ENCODE results near the gene SPRTN. TPM values are rescaled to one million over a fixed set of nuclear protein-coding genes. Genes with fewer than 3 reads are reported as not detected.

Gene SPRTN
- total RNA-seq, 2 experiments from 2014 or later, result 6.8 to 7.7 TPM

DNA sequence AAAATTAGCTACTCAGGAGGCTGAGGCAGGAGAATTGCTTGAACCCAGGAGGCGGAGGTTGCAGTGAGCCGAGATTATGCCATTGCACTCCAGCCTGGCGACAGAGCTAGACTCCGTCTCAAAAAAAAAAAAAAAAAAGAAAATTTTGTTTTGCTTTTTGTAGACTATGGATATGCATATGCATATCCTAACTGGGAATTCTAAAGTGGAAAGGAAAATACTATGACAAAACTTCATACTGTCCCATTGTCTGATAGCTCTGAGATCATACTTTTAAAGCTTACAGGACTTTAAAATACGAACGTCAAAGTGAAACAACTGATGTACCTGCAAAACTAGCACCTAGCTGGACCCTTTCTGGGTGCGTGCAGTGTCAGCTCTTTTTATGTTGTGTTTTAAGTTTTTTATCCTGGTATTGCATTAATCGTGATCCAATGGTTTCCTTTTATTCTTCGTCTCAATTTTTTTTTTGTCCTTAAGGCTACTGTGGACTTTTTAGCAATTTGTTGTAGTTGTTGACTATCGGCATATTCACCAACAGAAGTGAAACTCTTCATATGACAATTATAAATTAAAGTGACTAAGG lies 19.2 kb downstream of the SPRTN start:
- peaks cover 6% of the 10 kb centered on the region for H3K4me1 Mint-ChIP-seq (ENCODE audit: low read depth)
- no peak overlapping the region for H3K27ac Mint-ChIP-seq
- CTCF ChIA-PET, result interaction anchor here (0.6 to 2.5 kb wide), 31 partner anchors 8 to 298 kb away, joined by 3 to 23 read pairs (median 4); partner anchors contain the start of genes EXOC8 and TSNAX
- POLR2A ChIA-PET, result interaction anchor here (0.6 to 1.5 kb wide), 2 partner anchors 19 to 107 kb away, joined by 3 to 7 read pairs; partner anchors contain the start of genes EXOC8 and SPRTN
- DNase-seq (no peak), ATAC-seq (no peak)
- no peak for TF ChIP-seq CTCF (IDR thresholded peaks at IDR 0.05)
- no peaks in the 10 kb centered on the region for H3K9me3 Mint-ChIP-seq
- intact Hi-C loops (cut with micrococcal nuclease), result loop anchor here (5.0 kb wide), 1 partner anchor 245 kb away; no protein-coding TSS in a partner anchor
- no peak overlapping the region for H3K4me3 Mint-ChIP-seq
- peaks cover 13% of the 10 kb centered on the region for H3K36me3 Mint-ChIP-seq (ENCODE audit: low read depth)
- no peaks in the 10 kb centered on the region for H3K27me3 Mint-ChIP-seq

DNA sequence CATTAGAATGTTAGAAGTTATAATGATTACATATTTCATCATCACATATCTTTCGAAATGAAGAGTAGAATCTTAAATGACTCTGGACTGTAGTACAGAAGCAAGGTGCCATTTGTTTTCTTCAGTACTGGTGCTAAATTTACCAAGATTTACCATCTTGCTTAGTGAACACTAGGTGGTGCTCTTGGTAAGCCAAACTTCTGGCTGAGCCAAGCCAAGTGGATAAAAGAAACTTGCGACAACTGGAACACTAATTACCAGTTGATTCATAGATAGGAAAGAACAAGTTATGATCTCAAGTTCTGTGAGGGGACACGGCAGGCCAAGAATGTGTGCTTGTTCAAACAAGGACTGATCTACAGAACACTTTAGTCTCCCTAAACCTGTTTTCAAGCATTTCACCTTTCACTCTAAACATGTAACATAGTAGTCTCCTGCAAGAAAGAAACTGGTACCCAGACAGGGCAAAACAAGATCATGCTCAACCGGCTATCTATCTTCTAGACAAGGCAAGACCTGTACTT lies 19.8 kb downstream of the SPRTN start:
- peaks cover 15% of the 10 kb centered on the region for H3K36me3 Mint-ChIP-seq (ENCODE audit: low read depth)
- intact Hi-C loops (cut with micrococcal nuclease), result loop anchor here (5.0 kb wide), 1 partner anchor 244 kb away; no protein-coding TSS in a partner anchor
- H3K27me3 Mint-ChIP-seq, result no peaks in the 10 kb centered on the region
- no peak overlapping the region for H3K4me3 Mint-ChIP-seq
- H3K27ac Mint-ChIP-seq, result no peak overlapping the region
- H3K9me3 Mint-ChIP-seq, result no peaks in the 10 kb centered on the region
- peaks cover 6% of the 10 kb centered on the region for H3K4me1 Mint-ChIP-seq (ENCODE audit: low read depth)
- peak; percentile 89 for ATAC-seq
- POLR2A ChIA-PET, result interaction anchor here (1.5 kb wide), 1 partner anchor 19 kb away, joined by 7 read pairs; the partner anchor contains the start of genes EXOC8 and SPRTN
- TF ChIP-seq CTCF (IDR thresholded peaks at IDR 0.05), result peak; percentile 84
- DNase-seq, result peak; percentile 46
- CTCF ChIA-PET, result interaction anchor here (0.7 to 2.5 kb wide), 28 partner anchors 9 to 297 kb away, joined by 3 to 23 read pairs (median 4); partner anchors contain the start of genes EXOC8 and TSNAX

GRCh38 chr1:231359113-231359512 lies 21.0 kb downstream of the SPRTN start:
- ATAC-seq, result no peak
- Mint-ChIP-seq H3K27ac (no peak overlapping the region), H3K36me3 (ENCODE audit: low read depth) (peaks cover 17% of the 10 kb centered on the region), H3K27me3 (no peaks in the 10 kb centered on the region), H3K9me3 (no peaks in the 10 kb centered on the region), H3K4me3 (no peak overlapping the region), H3K4me1 (ENCODE audit: low read depth) (peaks cover 6% of the 10 kb centered on the region)
- ChIA-PET CTCF (interaction anchor here (0.7 to 1.4 kb wide), 3 partner anchors 22 to 240 kb away, joined by 3 to 4 read pairs (median 4); no protein-coding TSS in a partner anchor), POLR2A (no interaction called here)
- intact Hi-C loops (cut with micrococcal nuclease), result loop anchor here (5.0 kb wide), 1 partner anchor 243 kb away; no protein-coding TSS in a partner anchor
- TF ChIP-seq CTCF (IDR thresholded peaks at IDR 0.05), result no peak
- DNase-seq, result peak; percentile 14

DNA sequence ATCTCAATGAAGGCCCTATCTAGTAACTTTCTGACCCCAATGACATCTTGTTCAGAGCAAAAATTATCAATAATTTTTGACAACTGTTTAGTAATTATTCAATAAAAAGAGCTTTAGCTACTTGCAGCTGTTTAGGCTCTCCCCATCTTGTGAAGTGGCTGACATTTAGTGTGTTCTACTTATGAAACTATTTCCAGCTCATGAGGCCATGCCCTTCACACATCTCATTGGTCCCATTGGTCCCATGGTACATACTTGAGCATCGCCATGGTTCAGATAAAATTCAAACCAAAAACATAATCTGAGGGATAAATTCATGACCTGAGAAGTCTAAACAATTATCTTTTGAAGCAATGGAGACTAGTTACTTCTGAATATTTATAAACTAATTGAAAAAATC lies 24.2 kb downstream of the SPRTN start:
- ATAC-seq (no peak), DNase-seq (no peak)
- TF ChIP-seq CTCF (IDR thresholded peaks at IDR 0.05), result no peak
- no peak overlapping the region for H3K4me3 Mint-ChIP-seq
- H3K9me3 Mint-ChIP-seq, result no peaks in the 10 kb centered on the region
- H3K36me3 Mint-ChIP-seq (ENCODE audit: low read depth), result peaks cover 30% of the 10 kb centered on the region
- intact Hi-C loops (cut with micrococcal nuclease), result loop anchor here (5.0 kb wide), 1 partner anchor 60 kb away; the partner anchor contains the start of gene EGLN1
- POLR2A ChIA-PET, result interaction anchor here (0.7 to 1.9 kb wide), 3 partner anchors 24 to 132 kb away, joined by 3 to 5 read pairs (median 4); partner anchors contain the start of genes EXOC8 and SPRTN
- CTCF ChIA-PET, result interaction anchor here (0.6 to 2.7 kb wide), 12 partner anchors 10 to 252 kb away, joined by 3 to 14 read pairs (median 5); partner anchors contain the start of genes EXOC8 and SPRTN
- peaks cover 6% of the 10 kb centered on the region for H3K4me1 Mint-ChIP-seq (ENCODE audit: low read depth)
- no peaks in the 10 kb centered on the region for H3K27me3 Mint-ChIP-seq
- H3K27ac Mint-ChIP-seq, result no peak overlapping the region

Data from activated CD8-positive, alpha-beta T cell treated with anti-CD3 and anti-CD28 coated beads for 36 hours (primary cell).